NCI-H460 (cell line): ENCODE measurements around the gene ACY1. TPM values are rescaled to one million over a fixed set of nuclear protein-coding genes. Genes with fewer than 3 reads are reported as not detected.

Source experiments
- DNase-seq: peaks from one replicate; pipeline ENCODE4 v3.0.0-alpha.2; 2016; ENCODE audit warnings: low read depth; ENCODE audit errors: extremely low read depth
- total RNA-seq: library from RNA; depleted of rRNA; stranded (reverse); fragments of >200 nt; shearing (Covaris generic); gene quantifications from 2 replicates; pipeline ENCODE4 v1.2.3, GENCODE V29; 2014

ACY1 gene
- total RNA-seq, 1 experiment from 2014 or later = 38.8 TPM

DNA sequence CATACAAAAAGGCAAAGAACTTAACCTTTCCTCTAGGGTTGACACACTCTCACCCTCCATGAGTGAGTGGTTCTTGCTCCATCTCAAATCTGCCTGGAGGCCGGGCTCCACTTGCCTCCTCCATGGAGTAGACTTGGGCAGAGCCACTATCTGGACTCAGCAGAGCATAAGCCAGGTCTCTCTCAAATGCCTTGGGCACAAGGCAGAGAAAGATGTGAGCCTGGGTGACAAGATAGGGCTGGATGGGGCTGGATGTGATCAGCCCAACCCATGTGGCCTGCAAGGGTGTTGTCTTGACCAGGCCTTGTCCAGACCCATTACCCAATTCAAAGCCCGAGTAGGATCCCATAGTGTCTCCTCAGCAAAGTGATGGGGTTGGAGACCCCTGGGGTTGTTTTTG is 16.5 kb downstream of the ACY1 start:
- DNase-seq = no peak

DNA sequence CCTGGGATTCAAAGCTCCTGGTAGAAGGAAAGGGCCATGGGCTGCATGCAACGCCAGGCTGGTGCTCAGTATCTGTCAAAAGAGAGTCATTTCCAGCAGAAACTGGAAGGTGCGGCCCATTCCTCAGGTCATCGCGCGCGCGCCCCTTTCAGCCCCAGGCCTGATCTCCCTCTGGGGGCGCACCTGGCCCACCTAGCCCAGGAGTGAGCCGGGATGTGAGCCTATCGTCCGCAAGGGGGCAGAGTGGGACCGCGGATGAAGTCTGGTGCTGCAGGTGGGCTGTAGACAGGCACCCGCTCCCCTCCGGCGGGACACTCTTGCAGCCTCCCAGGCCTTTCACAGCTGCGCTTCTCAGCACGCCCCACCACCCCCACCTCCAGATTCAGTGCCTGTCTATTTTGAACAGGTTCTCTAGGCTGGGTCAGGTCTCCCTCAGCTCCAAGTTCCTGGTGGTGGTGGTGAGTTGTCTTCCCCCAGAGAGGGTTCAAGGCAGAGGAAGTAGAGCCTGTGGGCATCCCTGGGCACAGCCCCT is 18.2 kb downstream of the ACY1 start:
- peak; percentile 55 for DNase-seq

DNA sequence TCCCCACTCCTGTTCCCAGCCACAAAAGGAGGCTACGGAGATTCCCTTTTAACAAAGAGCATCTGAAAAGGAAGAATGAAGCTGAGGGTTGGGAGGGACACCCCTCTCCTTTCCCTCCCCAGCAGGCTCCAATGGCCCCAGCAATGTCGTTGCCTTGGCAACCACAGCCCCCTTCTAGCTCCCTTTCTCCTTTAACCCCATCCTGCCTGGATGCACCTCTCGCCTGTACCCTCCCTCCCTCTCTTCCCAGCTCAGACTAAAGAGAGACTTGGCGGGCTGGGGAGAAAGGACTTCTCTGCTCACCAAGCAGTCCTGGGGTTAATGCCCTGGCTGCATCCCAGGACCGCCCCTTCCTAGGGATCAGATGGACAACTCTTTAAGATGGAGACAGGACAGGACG is 19.4 kb downstream of the ACY1 start:
- DNase-seq = no peak

DNA sequence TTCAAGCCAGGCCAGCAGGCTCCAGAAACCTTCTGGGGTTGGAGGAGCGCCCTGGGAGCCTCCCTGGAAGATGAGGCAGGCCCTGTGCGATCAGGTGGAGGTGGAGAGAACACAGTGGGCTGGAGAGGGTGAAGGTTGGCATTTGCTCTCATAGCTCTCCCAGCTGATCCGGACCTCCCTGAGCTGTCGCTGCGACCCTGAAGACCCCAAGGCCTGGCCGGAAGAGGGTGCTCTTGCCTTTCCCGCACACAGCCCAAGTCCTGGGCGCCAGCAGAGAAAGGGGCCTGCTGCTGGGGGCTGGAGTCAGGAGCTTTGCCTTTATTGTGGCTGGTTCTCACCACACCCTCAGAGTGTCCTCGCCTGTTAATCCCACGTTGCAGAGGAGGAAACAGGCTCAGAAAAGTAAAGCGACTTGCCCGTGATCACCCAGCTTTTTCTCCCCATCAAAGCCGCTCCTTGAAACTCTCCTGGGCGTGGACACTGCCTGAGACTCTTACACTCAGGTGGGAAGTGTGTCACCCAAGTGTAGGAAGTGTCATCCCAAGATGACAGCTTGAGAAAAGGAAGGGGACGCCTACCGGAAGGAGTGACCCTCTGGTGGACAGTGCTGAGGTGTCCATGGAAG is 20.9 kb downstream of the ACY1 start:
- no peak for DNase-seq

DNA sequence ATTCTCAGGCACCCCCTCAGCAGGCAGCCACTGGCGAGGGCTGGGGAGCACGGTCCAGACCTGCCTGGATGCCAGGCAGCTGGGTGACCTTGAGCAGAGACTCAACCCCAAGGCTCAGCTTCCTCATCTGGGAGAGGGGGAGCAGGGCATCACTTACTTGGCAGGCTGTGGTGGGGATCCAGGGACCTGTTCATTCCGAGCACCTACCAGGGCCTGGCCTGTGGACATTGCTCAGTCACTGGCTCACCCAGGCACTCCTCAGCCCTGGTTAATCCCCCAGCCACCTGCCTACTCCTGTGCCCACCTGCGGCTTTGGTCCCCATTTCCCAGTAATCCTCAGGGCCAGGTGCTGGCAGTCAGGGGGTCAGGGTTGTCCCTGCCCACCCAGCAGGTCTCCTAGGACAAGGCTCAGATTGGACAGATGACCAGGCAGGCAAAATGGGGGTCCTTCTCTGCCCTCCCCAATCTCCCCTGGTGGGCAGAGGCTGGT is 21.6 kb downstream of the ACY1 start:
- no peak for DNase-seq

DNA sequence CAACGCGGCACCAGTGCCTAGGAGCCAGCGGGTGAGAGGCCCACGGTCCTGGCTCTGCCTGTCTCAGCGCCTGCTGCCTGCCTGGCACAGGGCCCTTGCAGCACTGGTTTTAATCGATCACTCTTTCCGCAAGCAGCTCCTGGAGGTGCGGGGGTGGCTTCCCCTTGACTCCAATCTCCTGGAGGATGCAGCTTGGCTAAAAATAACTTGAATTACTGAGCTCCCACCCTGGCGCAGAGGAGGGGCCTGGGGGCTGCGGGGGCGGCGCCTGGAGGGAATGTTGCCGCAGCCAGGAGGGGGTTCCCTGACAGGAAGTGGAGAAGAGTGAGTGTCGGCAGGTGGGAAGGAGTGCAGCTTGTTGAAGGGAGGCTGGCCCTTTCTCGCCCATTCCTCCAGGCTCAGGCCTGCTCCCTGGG is 22.2 kb downstream of the ACY1 start:
- DNase-seq = no peak

DNA sequence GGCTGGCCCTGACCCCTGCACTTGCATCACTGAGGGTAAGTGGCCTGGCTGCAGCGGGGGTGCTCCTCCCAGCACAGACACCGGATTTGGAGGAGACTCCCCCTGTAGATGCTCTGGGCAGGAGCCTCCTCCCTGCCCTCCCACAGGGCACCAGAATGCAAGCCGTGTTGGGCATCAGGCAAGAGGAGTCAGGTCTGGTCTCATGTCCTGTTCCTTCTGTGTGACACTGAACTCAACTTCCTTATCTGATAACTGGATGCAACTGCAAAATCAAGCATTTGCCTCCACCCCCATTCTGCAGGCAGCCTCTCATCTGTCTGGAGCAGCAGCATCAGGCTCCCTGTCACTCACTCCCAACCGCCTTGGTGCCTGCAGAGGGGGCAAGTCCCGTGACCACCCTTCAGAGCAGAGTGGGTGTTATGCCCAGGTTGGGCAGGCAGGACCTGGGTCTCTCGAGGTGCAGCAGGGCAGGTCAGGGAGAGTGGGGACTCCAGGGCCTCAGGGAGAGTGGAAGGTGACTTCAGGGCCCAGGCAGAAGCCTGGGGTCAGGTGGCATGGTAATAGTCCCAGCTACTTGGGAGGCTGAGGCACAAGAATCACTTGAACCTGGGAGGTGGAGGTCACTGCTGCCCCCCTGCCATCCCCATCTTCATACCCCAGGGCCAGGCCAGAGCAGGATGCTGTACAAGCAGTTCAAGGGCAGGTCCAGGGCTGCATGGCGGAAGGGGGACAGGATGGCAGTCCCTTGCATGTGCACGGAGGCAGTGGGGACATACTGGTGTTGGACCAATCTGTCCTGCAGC is 22.9 kb downstream of the ACY1 start:
- DNase-seq = no peak

DNA sequence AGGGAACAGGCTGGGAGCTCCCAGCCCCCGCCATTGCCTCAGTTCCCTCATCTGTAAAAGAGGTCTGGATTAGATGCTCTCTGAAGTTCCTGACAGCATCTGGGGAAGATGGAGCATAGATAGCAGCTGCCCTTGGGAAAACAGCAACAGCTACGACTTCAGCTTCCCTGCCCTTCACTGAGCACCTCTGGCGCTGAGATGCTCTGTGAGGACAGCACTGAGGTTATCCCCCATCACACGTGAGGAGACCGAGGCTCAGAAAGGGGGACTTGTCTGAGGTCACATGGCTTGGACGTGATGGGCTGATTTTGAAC is 23.4 kb downstream of the ACY1 start:
- DNase-seq = no peak

DNA sequence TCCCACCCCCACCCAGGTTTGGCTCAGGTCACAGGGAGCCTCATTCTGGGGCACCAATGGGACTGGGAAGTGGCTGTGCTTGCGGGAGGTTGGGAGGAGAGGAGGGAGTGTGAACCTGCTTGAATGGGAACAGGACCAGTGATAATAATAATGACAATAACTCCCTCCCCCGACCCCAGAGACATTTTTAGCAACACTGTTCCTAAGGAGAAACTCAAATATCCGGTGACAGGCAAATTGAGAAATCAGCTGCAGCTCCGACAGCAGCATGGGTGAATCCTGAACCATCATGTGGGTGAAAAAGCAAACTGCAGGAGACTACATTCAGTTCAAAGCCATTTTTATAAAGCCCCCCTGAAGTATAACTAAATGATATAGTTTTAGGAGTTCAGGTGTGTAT is 24.0 kb downstream of the ACY1 start:
- no peak for DNase-seq

DNA sequence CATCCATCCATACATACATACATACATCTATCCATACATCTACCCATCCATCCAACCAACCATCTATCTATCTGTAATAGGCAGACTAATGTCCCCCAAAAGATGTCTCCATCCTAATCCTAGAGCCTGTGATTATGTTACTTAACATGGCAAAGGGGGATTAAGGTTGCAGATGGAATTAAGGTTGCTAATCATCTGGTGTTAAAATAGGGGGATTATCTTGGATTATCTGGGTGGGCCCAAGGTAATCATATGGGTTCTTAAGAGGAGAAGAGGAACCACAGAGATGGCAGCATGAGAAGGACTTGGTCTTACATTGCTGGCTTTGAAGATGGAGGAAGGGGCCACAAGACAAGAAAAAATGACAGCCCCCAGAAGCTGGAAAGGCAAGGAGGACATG is 27.1 kb downstream of the ACY1 start:
- DNase-seq = no peak

DNA sequence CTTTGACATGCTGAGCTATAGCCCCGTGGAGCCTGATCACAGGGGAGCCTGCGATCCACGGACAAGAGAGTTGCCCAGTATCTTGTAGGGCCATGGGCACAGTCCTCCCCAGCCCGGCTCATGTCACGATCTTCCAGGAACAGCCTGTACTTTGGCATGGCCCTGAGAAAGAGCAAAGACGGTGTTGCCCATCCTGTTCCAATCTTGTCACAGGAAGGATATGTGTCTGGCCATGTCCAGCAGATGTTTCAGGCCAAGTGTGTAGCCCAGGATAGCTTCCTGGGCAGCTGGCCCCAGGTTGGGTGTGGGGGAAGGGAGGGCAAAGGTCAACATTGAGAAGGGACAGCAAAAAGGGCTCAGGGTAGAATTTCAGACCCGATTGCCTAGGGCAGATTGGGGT is 29.4 kb downstream of the ACY1 start:
- DNase-seq = no peak

DNA sequence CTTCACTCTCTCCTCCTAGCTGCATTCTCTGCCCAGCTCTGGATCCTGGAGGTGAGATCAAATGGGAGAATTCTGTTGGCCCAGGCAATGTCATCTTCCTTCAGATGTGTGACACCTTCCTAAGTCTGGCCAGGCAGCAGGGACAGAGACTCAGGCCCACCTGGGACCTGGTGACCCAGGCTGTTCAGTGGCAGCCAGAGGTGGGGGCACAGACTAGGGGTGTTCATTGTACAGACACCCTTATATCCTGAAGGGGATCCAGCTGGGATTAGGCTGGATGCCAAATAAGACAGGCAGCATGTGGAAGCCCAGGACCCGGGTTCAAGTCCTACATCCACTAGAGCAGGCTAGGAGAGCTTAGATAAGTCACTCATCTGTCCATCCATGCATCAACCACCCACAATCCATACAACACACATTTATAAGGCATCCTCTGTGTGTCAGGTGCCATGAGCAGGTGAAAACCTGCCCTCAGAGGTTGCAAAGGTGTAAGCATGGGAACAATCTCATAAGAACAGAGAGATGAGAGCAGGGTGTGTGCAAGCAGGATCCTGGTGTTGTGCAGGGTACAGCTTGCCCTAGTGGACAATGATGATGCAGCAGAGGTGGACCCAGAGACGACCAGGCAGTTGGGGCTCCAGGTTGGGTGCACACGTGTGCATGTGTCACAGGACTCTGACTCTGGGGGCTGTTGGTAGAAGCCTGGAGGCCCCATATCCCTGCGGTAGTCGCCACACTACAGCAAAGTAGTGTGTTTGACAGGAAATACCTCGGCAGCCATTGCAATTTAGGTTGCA is 30.7 kb downstream of the ACY1 start:
- no peak for DNase-seq

DNA sequence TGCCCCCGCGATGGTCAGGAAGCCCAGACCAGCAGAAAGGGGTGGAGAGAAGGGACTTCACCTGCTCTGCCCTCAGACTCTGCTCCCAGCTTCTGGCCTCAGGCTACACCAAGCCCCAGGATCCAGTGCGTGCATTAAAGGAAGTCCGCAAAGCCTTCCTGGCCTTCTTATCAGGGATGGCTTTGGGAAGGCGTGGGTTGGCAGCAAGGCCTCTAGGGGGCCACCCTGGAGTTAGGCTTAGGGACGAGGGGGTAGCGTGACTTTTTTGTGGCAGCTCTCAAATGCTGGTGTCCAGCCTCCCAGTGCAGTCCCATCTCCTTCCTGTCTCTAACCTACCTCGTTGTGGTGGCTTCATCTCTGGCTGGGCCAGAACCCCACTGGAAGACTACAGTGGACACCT is 31.3 kb downstream of the ACY1 start:
- no peak for DNase-seq

DNA sequence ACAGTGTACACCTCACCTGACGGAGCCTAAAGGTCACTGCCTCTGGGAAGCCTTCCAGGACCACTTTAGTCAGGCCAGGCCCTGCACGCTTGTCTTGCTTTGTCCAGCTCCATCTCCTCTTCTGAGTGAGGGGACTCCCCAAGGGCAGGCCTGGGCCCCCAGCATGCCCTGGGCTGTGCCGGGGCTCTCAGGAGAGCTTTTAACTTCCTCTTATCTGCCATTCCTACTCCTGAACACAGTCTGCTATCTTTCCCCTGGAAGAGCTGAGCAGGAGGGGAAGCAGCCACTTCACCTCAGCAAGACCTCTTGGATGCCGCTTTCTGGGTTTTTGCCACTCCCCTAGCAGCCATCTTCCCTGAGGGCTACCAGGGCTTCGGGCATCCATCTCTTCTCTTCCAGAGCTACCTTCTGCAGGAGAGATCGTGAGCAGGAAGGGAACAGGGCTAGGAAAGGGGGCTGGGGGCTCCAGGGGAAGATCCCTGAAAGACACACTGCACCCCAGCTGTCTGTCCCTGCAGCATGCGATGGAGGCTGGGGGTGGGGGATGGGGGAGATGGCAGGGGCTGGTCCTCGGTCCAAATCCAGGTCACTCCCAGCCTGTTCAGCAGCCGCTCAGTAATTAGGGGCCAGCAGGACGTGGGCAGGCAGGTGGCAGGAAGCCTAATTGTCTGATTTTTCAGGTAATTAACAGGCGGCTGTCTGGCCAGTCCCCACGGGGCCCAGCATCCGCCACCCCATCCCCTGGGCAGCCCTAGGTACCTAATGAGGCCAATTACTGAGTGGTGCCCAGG is 32.3 kb downstream of the ACY1 start:
- no peak for DNase-seq

DNA sequence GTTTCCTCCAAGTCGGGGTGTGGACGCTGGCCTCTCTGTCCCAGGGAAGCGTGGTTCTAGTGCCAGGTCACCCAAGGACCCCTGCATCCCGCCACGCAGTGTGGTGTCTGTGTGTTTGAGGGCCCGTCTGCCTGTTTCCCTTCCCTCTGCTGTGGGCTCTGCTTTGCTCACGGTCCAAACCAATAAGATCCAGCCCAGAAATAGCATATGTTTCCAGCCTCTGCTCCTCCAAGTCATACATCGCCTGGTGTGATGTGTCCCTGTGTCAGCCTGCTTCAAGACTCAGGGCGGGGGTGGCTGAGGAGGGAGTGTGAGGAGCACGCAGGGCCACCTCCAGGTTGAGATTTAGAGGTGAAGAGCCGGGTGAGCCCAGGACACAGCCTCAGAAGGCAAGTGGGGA is 34.3 kb downstream of the ACY1 start:
- DNase-seq = no peak

DNA sequence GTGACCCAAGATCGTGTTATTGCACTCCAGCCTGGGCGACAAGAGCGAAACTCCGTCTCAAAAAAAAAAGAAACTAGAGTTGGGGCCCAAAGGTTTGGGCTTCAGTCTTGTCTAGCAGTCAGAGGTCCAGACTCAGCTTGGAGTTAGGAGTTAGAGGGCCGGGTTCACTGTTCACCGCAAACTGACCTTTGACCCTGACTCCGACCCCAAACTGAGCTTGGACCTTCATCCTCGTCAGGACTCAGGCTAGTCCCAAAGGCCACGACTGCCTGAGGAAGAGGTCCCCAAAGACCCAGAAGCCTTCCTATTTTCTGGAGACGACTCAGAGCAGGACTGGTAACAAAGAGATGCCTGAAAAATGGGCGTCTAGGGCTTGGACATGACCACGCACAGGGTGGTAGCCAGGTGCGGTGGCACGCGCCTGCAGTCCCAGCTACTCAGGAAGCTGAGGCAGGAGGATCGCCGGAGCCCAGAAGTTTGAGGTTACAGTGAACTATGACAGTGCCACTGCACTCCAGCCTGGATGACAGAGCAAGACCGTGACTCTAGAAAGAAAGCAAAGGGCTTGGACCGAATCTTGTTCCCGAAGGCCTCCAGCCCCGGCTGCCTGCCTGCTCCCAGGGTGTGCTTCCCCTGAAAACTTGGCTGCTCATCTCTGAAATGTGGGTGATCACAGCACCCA is 35.1 kb downstream of the ACY1 start:
- DNase-seq = no peak

DNA sequence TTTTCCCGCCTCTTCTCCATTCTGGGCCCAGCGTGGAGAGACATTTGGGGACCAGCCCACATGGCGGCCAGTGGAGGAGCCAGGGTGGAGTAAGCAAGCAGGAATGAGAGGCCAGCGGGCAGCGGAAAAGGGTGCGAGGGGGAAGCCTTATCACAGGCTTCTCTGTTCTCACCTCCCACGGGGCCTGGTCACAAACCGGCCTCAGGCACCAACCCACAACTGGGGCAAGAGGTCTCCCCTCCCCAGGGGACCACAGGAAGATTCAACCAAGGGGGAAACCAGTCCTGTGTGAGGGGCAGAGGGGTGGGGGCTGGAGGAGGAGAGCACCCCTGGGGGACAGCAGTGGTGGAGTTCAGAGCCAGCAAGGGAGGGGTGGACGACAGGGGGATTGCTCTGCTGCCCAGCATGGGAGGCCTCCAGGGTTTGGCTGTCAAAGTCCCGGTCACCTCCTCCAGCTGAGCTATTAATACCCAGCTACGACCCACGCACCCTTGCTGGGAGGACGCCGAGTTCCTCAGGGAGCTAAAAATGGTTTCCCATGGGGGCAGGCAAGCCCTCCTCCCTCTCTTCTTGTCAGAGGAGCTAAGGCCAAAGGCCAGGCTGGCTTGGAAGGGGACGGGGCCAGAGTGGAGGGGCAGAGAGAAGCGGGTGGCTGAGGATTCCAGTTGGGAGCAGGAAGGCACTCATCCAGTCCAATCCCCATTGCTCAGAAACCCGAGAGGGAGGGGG is 36.2 kb downstream of the ACY1 start:
- no peak for DNase-seq

DNA sequence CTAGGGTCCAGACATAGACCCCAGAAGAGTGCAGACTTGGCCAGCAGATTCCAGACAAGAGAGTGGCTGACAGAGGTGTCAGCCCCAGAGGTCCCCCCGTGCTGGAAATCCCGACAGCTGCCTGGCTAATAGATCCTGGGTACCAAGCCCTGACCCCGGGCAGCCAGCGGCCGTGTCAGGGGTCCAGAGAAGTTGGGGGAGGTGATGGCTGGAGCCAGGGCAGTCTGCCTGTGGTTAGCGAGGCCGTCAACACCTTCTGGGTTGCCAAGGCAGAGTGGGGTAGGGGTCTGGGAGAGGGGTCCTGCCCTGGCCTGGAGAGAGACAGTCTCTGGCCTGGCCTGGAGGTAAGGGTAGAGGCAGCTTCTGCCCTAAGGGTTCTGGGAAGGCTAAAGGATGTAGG is 37.5 kb downstream of the ACY1 start:
- DNase-seq = no peak

DNA sequence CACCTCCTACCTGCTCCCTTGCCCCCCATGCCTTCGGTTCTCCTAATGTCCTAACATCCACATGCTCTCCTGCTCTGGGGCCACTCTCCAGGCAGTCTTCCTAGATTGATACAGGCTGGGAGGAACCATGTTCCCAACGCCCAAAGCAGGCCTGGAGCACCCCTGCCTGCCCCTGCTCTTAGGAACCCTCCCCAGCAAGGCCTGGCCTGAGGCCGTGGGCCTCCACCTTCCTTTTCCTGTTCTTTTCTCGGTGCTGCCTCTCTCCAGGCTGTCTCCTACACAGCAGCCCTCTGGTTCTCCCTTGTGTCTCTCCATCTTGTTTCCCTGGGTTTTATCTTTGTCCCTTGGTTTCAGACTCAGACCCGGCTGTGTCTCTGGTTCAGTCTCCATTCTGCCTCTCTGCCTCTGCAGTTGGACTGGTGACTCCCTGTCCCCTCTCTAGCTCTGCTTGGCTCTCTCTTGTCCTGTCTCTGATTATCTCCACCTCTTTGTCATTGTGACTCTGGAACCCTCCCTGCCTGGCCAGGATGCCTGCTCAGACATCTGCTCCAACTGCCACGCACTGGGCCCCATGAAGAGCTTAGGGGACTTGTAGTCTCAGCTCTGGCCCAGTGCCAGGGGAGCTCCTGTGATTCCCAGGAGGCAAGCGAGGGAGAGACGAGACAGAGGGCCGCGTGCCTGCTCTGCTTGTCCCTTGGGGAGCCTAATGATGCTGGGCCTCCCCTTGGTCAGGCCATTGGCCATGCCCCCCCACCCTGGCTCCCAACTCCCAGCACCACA is 38.3 kb downstream of the ACY1 start:
- no peak for DNase-seq
